ENCODE measurements around the gene ALKAL2. TPM values are rescaled to one million over a fixed set of nuclear protein-coding genes. Genes with fewer than 3 reads are reported as not detected.

ALKAL2 gene
- total and polyA plus RNA-seq, 10 of the 15 experiments (the other 5 are each of a cell fraction or from before 2014, with no cell fraction given), result 0.11 to 0.29 (median 0.11) TPM; not detected in 7

DNA sequence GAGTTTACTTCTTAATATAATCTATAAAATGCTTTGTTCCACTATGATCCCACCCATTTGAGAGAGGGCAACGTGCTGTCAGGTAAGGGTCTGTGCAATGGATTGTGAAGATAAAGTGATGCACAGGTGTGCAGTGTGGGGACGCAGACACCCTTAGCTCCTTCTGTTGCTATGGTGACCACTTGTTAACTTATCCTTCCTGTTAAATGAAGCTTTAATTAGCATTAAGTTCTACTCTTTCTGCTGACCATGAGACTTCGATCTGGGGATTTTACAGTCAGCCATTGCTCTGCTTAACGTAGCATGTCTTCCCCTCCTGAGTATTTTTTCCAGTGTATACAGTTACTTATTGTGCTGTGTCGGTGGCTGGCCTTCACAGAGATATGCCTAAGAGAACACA lies 23.1 kb upstream of the ALKAL2 start:
- no peak for FAIRE-seq
- WGBS (ENCODE audit: insufficient coverage, insufficient replicate concordance, low lambda C conversion rate, missing lambda C conversion rate), result 18% methylated on average over 5 of the region's 5 CpGs
- no TSS peak for BruUV-seq (replicated peaks)

More for the DNA sequence above, 23.1 kb upstream of the ALKAL2 start:
- DNase-seq (ENCODE audit: low read depth, low spot score) (no peak), ATAC-seq (no peak)
- intact Hi-C loops (cut with micrococcal nuclease; ENCODE audit: unreplicated experiment) (no loop called here), in situ Hi-C loops (cut with MboI) (no loop called here)
- H3K9ac ChIP-seq (ENCODE audit: control insufficient read depth, insufficient read depth, low read length), result no peak overlapping the region
- no peak overlapping the region for H3K27ac ChIP-seq (ENCODE audit: control insufficient read depth, insufficient read depth)
- H3K36me3 ChIP-seq (ENCODE audit: control insufficient read depth in 2 of 2, insufficient read depth in 2 of 2, low read length in 1 of 2), result no peaks in the 10 kb centered on the region
- H3K79me2 ChIP-seq (ENCODE audit: control insufficient read depth, insufficient read depth, low read length), result no peaks in the 10 kb centered on the region
- ChIA-PET RAD21 (ENCODE audit: unreplicated experiment) (no interaction called here), POLR2A (no interaction called here), SMC1A (ENCODE audit: uncharacterized antibody, unreplicated experiment) (no interaction called here), CTCF (no interaction called here)
- H3K4me3 ChIP-seq, result no peak overlapping the region
- no peak overlapping the region for H3K4me2 ChIP-seq (ENCODE audit: control insufficient read depth, insufficient read depth)
- no peaks in the 10 kb centered on the region for H4K20me1 ChIP-seq (ENCODE audit: control insufficient read depth, insufficient read depth)
- H2AFZ ChIP-seq (ENCODE audit: control insufficient read depth, low read depth, low read length), result no peak overlapping the region
- H3K27me3 ChIP-seq (replicated peaks in 1 of 2; ENCODE audit: control insufficient read depth in 2 of 2, insufficient read depth in 2 of 2, low read length in 1 of 2), result no peaks in the 10 kb centered on the region
- H3K9me3 ChIP-seq (replicated peaks; ENCODE audit: control insufficient read depth, insufficient read depth, low read length), result no peaks in the 10 kb centered on the region; the same call in 2 of the 3 replicates
- no peak for TF ChIP-seq NRF1 (conservative IDR thresholded peaks at IDR 0.05; ENCODE audit: low read depth, low read length)
- no peak for TF ChIP-seq CREM (IDR thresholded peaks at IDR 0.05; ENCODE audit: low read depth)
- no peak for TF ChIP-seq NR2C2 (IDR thresholded peaks at IDR 0.05; ENCODE audit: borderline replicate concordance, control insufficient read depth, insufficient read length, low read depth)
- no peak for TF ChIP-seq CHD2 (IDR thresholded peaks at IDR 0.05; ENCODE audit: borderline replicate concordance, low read depth, low read length)
- no peak for TF ChIP-seq SUZ12 (IDR thresholded peaks at IDR 0.05; ENCODE audit: unreplicated experiment)
- no peak for TF ChIP-seq MYB (IDR thresholded peaks at IDR 0.05; ENCODE audit: borderline replicate concordance, low read depth, low read length)
- no peak for TF ChIP-seq PAX8 (IDR thresholded peaks at IDR 0.05)
- TF ChIP-seq RCOR1 (conservative IDR thresholded peaks at IDR 0.05; ENCODE audit: low read depth, low read length), result no peak
- TF ChIP-seq, protein P1, sequence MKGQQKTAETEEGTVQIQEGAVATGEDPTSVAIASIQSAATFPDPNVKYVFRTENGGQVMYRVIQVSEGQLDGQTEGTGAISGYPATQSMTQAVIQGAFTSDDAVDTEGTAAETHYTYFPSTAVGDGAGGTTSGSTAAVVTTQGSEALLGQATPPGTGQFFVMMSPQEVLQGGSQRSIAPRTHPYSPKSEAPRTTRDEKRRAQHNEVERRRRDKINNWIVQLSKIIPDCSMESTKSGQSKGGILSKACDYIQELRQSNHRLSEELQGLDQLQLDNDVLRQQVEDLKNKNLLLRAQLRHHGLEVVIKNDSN (IDR thresholded peaks at IDR 0.05; ENCODE audit: borderline replicate concordance, extremely low read length, insufficient read depth, low read depth, low read length), result no peak
- TF ChIP-seq MXI1 (IDR thresholded peaks at IDR 0.05; ENCODE audit: low read depth, low read length), result no peak
- no peak for TF ChIP-seq SMARCA5 (IDR thresholded peaks at IDR 0.05)
- TF ChIP-seq ATF7 (IDR thresholded peaks at IDR 0.05; ENCODE audit: low read depth), result no peak
- TF ChIP-seq, protein P2, sequence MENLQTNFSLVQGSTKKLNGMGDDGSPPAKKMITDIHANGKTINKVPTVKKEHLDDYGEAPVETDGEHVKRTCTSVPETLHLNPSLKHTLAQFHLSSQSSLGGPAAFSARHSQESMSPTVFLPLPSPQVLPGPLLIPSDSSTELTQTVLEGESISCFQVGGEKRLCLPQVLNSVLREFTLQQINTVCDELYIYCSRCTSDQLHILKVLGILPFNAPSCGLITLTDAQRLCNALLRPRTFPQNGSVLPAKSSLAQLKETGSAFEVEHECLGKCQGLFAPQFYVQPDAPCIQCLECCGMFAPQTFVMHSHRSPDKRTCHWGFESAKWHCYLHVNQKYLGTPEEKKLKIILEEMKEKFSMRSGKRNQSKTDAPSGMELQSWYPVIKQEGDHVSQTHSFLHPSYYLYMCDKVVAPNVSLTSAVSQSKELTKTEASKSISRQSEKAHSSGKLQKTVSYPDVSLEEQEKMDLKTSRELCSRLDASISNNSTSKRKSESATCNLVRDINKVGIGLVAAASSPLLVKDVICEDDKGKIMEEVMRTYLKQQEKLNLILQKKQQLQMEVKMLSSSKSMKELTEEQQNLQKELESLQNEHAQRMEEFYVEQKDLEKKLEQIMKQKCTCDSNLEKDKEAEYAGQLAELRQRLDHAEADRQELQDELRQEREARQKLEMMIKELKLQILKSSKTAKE (IDR thresholded peaks at IDR 0.05; ENCODE audit: low read depth, poor library complexity, severe bottlenecking), result no peak
- TF ChIP-seq SIX5 (IDR thresholded peaks at IDR 0.05; ENCODE audit: low read depth, low read length, severe bottlenecking), result no peak
- TF ChIP-seq SREBF1 (IDR thresholded peaks at IDR 0.05; ENCODE audit: low read length), result no peak
- no peak for TF ChIP-seq POLR2AphosphoS5 (IDR thresholded peaks at IDR 0.05; ENCODE audit: low read length)
- TF ChIP-seq, protein P3, sequence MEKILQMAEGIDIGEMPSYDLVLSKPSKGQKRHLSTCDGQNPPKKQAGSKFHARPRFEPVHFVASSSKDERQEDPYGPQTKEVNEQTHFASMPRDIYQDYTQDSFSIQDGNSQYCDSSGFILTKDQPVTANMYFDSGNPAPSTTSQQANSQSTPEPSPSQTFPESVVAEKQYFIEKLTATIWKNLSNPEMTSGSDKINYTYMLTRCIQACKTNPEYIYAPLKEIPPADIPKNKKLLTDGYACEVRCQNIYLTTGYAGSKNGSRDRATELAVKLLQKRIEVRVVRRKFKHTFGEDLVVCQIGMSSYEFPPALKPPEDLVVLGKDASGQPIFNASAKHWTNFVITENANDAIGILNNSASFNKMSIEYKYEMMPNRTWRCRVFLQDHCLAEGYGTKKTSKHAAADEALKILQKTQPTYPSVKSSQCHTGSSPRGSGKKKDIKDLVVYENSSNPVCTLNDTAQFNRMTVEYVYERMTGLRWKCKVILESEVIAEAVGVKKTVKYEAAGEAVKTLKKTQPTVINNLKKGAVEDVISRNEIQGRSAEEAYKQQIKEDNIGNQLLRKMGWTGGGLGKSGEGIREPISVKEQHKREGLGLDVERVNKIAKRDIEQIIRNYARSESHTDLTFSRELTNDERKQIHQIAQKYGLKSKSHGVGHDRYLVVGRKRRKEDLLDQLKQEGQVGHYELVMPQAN (conservative IDR thresholded peaks at IDR 0.05), result no peak
- TF ChIP-seq CHD4 (IDR thresholded peaks at IDR 0.05), result no peak
- TF ChIP-seq MEF2B (IDR thresholded peaks at IDR 0.05; ENCODE audit: partially characterized antibody, poor library complexity, severe bottlenecking), result no peak
- no peaks in the 10 kb centered on the region for H3K4me1 ChIP-seq (ENCODE audit: control insufficient read depth, insufficient read depth, low read length)

All from GM12878 (cell line).